HL-60 (cell line): Measurements from ENCODE around the gene SH3GL2.

Source experiments
- CTCF ChIP-seq: IDR thresholded peaks from one replicate; pipeline ENCODE4 v1.5.1; 2011; ENCODE audit warnings: low read length, control low read depth, inconsistent platforms; ENCODE audit not compliant: insufficient read depth
- POLR2AphosphoS5 ChIP-seq: IDR thresholded peaks from 2 replicates; pipeline ENCODE4 v1.6.1; 2012; ENCODE audit warnings: low read depth
- REST ChIP-seq: IDR thresholded peaks from 2 replicates; pipeline ENCODE4 v1.6.1; 2012; ENCODE audit warnings: low read depth; ENCODE audit not compliant: insufficient replicate concordance

GRCh38 chr9:17813798-17814197 is 234.9 kb downstream of the SH3GL2 start:
- TF ChIP-seq CTCF, result no peak
- no peak for TF ChIP-seq POLR2AphosphoS5
- TF ChIP-seq REST, result no peak
